GM19043 (cell line): Measurements from ENCODE around the gene IFT20.

ENCODE experiments used
- ATAC-seq: cut with Tn5 transposase; IDR thresholded peaks from one replicate; pipeline ENCODE4 v1.9.1; 2021; ENCODE audit warnings: low read depth; ENCODE audit not compliant: unreplicated experiment

IFT20 gene

DNA sequence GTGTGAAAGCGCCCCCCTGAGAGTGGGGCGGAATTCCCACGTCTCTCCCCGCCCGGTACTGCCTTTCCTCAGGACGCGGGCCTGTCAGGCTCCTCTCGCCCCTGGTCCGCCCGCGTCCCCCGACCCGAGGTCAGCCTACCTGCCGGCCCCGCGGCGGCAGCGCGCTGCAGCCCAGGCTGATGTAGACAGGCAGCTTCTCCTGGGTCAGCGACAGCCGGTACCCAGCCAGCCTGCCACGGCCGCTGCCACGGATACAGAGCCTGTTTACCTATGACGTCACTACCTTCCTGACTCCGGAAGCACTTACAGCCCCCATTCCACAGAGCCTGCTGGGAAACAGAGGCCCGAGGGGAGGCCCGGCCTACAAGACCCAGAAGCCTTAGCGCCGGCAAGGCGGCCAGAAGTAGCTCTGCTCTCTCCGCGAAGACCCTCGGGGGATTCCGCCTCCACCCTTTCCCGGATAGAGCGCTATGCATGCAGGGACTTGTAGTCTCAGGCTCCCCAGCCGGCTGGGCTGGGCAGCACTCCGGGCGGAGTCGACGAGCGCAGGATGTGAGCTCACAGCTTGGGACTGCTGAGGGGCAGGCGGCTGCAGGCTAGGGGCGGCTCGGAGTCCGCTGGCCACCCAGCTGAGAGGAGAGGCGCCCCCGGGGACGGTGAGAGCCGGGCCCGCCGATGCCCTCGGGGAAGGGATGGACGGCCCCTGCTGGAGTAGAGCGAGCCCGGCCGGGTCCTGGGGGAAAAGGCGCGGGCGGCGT, at the start of gene IFT20, which contains the start of gene TNFAIP1:
TSS of gene IFT20 (minus strand) at position 272 of the 758 bp plus-strand sequence. CDS start 3,487 bp downstream, outside the sequence.
TSS of gene TNFAIP1 (plus strand) at position 561 of the 758 bp plus-strand sequence. CDS start 3,761 bp downstream, outside the sequence.
- ATAC-seq: peak; percentile 95

GRCh38 chr17:28385037-28385400, 49.7 kb upstream of the IFT20 start:
- no peak for ATAC-seq

GRCh38 chr17:28384281-28385036, 49.2 kb upstream of the IFT20 start:
- ATAC-seq: peak; percentile 57

GRCh38 chr17:28381141-28381825, 46.0 kb upstream of the IFT20 start:
- ATAC-seq: no peak

DNA sequence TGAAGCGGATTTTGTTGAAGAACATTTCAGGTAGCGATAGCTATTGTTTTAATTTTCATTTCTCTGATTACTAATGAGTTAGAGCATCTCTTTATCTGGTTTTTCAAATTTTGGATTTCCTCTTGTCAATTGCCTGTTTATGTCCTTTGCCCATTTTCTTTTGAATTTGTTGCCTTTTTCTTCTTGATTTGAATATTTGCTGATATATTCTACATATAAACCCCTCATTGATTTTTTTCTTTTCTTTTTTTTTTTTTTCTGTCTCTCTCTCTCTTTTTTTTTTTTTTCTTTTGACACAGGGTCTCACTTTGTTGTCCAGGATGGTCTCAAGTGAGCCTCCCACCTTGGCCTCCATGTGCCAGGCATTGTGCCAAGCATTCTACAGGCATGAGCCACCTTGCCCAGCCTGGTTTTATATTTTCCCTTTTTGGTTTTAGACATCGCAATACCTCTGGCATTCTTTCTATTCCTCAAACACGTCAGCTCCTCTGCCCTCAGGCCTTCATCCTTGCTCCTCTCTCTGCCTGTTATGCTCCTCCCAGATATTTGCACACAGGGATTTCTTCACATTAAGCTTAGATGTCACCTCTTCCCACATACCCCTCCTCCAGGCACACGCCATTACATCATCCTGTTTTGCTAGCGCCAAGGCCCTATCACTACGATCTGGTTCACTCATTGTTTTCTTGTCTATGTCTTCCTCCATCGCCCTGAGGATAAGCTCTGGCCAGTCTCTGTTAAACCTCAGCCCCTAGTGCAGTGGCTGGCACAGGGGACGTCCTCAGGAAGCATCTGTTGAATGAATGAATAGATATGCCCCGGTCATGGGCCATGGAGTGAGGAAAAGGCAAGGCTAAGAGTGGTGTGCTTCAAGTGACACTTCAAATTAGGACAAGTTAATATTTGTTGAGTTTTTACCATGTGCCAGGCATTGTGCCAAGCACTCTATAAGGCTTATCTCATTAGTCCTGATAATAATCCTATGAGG, 44.8 kb upstream of the IFT20 start:
- no peak for ATAC-seq

GRCh38 chr17:28372945-28373274, 37.6 kb upstream of the IFT20 start:
- ATAC-seq: no peak

- no peak for ATAC-seq
Measured at GRCh38 chr17:28372203-28372944, 37.1 kb upstream of the IFT20 start.

DNA sequence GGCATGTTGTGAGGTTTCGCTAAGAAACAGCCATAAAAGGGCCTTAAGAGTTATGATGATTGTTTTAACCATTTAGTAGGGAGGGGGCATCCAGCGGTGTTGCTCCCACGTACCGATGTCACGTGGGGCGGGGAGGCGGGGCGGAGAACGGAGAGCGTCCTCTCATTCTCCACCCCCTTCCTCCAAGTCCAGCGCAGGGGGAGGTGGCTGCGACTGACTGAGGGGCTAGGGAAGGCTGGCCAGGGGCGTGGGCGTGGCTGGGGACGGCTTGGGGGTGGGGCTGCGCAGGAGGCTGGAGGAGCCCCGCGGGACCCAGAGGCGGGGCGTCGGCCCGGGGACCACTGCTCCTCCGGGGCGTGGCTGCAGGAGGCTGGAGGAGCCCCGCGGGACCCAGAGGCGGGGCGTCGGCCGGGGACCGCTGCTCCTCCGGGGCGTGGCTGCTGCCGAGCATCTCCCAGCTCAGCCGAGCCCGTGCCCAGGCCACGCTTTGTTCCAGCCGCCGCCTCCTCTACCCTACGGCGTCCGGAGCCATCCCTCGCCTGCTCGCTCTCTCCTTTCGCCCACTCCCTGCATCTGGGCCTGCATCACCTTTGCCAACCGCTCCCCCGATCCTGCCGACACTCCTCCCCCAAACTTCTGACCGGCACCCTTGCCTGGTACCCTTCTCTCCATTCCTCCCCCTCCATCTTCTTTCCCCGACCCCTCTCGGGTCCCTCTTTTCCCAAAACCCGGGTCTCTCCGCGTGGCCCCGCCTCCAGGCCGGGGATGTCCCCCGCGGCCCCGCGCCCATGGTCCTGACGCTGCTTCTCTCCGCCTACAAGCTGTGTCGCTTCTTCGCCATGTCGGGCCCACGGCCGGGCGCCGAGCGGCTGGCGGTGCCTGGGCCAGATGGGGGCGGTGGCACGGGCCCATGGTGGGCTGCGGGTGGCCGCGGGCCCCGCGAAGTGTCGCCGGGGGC, 36.3 kb upstream of the IFT20 start, which contains the start of gene SARM1:
TSS of gene SARM1 (plus strand) at position 450 of the 958 bp plus-strand sequence. CDS start at position 789, 339 bp downstream.
- peak; percentile 72 for ATAC-seq

DNA sequence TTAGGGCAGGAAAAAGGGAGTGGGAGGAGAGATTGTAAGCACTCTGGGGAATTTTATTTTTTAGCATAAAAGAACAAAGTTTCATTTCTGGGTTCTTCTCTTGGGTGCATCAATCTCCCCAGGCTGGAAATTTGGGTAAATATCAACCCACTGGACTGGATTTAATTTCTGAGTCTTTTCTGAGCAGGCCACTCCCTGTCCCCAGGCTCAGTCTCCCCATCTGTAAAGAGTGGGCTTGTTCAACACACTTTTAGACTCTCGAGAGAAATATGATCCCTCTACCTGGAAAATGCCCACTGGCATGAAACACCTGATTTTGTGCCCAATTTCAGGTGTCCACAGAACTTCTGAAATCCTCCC, 35.5 kb upstream of the IFT20 start:
- ATAC-seq: no peak

DNA sequence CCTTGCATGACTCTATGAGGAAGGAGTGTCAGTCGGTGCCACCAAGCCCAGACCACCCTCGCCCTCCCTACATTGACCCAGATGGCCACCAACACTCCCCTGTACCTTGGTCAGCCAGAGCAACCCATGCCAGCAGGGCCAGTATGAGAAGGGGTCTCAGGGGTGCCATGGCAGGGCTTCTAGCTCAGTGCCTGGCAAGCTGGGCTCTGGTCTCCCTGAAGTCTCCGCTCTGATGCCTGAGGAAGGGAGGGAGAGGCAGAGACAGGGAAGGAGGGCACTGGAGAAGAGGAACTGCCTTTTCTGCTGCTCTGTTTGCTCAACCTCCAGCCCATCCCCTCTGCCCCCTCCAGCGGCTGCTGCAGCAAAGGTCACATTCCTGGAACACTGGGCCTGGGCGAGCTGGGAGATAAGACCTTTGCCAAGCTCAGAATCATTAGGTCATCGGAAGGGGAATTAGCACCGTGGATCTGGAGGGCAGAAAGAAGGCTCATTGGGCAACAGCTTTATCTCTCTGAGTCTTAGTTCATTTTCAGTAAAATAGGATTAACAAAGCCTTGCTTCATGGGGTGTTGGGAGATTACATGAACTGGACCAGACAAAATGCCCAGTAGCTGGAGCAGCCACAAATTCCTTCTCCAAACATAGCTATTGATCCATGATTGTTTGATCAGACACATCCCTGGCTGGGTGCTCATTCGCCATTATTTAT, 34.9 kb upstream of the IFT20 start, which contains the start of gene VTN:
TSS of gene VTN (minus strand) at position 273 of the 709 bp plus-strand sequence. CDS start at position 169, 104 bp downstream.
- ATAC-seq: no peak

DNA sequence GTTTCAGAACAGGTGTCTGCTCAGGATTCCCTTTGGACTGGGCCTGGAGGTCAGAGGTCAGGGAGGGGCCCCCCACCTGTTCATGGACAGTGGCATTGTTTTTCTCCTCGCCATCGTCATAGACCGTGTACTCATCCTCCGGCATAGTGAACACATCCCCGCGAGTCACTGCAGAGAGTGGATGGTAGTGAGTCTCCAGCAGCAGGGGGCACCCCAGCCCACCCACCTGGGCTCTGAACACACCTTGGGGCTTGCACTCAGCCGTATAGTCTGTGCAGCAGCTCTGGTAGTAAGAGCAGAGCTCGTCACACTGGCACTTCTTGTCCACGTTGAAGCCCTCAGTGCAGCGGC, 34.4 kb upstream of the IFT20 start:
- no peak for ATAC-seq

GRCh38 chr17:28368915-28369683, 33.8 kb upstream of the IFT20 start:
- no peak for ATAC-seq

DNA sequence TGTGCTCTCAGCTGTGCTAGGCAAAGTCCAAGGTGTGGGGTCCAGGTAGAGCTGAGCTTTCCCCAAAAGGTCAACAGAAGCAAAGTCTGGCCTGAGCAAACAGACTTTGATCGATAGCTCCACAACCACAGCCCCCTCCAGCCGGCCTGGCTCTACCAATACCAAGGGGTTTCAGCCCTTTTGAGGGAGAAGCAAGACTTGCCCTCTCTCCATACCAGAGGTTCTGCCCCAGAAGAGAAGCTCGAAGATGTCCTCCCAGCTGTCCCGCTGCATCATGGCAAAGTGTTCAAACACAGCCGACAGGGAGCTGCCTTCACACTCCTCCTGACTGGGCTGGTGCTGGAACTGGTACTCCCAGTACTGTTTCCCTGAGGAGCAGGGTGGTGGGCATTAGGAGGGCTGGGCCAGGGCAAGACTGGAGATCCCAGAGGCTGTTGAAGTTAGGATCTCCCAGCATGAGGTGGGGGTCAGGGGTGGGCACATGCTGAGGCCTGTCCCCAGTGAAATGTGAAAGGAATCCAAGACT, 33.1 kb upstream of the IFT20 start:
- no peak for ATAC-seq

DNA sequence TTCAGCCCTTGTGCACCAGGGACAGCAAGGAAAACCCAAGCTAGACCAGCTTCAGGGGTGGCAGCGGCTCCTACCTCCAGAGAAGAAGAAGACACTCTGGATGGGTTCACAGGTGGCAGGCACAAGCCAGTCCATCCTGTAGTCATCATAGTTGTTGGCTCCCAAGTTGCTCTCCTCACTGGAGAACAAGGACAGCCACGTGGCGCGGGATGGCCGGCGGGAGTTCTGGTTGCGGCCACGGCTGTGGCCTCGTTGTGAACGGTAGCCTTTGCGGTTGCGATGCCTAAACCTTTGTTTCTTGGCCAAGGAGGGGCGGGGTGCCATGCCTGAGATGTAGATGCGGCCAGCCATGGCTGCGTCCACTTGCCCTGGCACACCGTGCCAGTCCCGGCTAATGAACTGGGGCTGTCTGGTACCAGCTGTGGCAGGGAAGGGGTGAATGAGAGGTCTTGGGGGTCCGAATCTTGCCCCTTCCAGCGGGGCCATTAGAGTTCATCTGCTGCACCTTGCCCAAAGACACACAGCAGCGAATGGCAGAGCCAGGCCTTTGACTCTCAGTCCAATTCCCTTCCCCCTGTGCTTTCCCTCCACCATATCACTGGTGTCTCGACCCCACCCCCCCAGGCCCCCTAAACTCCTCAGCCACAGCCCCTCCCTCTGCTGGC, 32.5 kb upstream of the IFT20 start:
- no peak for ATAC-seq

GRCh38 chr17:28366605-28367004, 31.3 kb upstream of the IFT20 start:
- ATAC-seq: no peak

- no peak for ATAC-seq
Measured at GRCh38 chr17:28365487-28365886, 30.2 kb upstream of the IFT20 start.
